Activated CD4-positive, CD25-positive, alpha-beta regulatory T cell (primary cell): ENCODE data around the gene CMTM2.
"Not testable (repeated sequence)": the region's sequence is repeated elsewhere in the genome, so short reads cannot be mapped to it uniquely, and the experiment has no call there.

ENCODE experiments used
- DNase-seq, 4 experiments: peaks; one replicate each; lab custom pipeline; 2025; lab: John Stamatoyannopoulos, UW

CMTM2 gene

DNA sequence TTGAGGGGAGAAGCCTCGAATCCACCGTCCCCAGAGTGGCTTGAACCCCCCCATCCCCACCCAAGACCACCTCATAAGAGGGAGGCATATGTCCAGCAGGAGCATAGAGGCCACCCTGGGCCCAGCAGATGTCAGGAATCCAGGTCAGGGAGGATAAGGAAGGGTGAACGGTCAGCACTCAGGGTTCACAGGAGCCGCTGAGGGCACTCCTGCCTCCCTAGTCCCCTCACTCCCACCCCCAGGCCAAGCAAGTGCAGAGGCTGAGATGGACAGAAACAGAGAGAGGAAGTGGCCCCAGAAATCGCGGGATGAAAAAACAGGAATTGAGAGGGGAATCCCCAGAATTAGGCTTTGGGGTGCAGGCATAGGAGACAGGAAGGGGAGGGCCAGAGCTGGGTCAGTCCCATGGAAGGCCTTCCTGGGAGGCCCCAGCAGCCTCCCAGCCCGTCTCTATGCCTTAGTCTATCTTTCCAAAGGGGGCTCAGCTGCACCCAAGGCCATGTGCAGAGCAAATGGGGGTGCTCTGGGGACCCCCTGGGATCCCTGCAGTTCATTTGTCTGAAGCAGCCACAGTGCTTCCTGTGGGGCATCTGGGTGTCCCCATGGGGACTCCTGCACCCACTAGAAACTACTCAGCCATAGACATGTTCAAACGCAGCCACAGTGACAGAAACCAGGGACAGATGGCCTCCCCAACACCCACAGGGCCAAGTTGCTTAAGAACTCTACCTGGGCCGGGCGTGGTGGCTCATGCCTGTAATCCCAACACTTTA is 26.9 kb downstream of the CMTM2 start:
- no peak for DNase-seq

DNA sequence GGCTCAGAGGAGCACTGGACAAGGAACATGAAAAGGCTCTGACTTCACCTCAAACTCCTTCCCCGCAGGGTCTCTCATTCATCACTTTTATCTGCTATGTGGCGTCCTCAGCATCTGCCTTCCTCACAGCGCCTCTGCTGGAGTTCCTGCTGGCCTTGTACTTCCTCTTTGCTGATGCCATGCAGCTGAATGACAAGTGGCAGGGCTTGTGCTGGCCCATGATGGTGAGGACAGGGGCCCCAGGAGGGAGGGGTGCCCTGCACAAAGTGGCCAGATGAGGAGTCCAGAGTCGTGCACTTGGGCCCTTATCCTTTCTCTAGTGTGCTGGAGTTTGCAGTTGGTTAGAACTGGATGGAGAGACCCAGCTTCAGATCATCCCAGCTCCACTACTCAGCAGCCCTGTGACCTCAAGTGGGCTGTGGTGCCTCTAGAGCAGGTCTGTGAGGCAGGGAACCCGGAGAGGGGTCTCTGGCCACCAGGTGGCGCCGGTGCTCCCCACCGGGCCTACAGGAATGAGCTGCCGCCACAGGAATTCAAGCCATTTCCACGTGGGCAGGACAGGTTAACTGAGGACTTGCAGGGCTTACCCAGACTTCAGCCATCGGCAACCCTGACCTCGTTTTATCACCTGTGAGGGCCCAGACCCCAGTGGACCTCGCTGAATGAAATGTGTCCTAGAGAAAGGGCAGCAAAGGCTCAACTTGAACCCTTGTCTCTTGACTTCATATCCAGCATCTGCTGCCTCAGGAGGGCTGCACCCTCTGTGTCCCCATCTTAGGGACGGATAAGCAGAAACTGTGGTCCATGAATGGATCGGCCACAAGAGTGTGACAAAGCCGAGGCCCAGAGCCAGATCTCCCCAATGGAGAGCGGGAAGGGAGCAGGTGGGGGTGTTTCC is 29.2 kb downstream of the CMTM2 start:
- DNase-seq = peak; percentile 68 to 78 (median 76)

- no peak for DNase-seq
These were observed 29.9 kb downstream of the CMTM2 start for GRCh38 chr16:66609139-66609510.

- DNase-seq = no peak
These were observed 31.0 kb downstream of the CMTM2 start for GRCh38 chr16:66610111-66610820.

DNA sequence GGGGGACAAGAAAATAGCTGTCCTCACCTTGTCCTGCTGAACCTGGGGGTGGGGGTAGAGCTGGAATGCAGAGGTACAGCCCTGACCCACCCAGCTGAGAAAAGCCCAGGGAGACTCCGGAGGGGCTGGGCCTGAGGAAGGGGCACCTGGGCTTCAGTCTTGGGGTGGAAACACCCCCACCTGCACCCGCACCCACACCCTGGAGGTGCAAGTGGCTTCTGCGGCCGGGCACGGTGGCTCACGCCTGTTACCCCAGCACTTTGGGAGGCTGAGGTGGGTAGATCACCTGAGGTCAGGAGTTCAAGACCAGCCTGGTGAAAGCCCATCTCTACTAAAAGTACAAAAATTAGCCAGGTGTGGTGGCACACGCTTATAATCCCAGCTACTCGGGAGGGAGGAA is 32.6 kb downstream of the CMTM2 start:
- DNase-seq = not testable (repeated sequence)

- DNase-seq = no peak
These were observed 33.2 kb downstream of the CMTM2 start for GRCh38 chr16:66612422-66612821.

GRCh38 chr16:66614161-66614802 is 35.0 kb downstream of the CMTM2 start:
- no peak for DNase-seq

- DNase-seq = no peak
These were observed 36.9 kb downstream of the CMTM2 start for GRCh38 chr16:66616169-66616568.

DNA sequence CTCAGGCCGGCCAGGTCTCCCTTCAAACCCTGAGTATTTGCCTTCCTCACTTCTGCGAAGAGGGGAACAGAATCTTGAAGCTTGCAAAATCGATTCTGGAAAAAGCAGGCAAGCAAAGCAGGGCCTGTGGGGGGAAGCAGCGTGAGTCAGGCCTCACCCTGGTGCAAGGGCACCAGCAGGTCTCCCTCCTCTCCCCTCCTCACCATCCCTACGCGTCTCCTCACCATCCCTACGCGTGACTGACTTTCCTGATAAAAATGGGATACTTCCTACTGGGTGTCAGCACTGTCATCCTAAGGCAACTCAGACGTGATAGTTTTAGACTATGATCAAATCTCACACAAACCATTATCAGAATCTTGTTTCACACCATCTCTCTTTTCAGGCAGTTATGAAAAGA is 37.3 kb downstream of the CMTM2 start:
- DNase-seq = no peak

DNA sequence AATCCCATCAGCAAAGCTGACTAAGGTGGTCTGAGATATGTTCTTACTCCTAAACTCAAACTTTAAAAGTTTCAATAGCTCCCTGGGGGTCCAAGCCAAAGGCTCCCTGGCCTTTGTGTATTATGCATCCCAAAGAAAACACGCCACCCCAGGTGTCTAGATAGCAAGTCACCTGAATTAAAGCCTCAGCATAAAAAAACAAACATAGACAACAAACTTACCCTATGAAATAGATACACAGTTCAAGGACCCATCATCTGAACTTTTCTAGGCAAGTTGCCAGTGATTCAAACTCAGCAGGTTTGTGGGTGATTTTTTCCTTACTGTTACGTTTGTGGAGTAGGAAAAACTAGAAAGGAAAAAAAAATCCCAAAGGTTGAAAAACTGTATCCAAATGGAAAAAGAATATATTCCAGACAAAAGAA is 37.8 kb downstream of the CMTM2 start:
- no peak for DNase-seq

GRCh38 chr16:66617728-66618127 is 38.5 kb downstream of the CMTM2 start:
- no peak for DNase-seq

DNA sequence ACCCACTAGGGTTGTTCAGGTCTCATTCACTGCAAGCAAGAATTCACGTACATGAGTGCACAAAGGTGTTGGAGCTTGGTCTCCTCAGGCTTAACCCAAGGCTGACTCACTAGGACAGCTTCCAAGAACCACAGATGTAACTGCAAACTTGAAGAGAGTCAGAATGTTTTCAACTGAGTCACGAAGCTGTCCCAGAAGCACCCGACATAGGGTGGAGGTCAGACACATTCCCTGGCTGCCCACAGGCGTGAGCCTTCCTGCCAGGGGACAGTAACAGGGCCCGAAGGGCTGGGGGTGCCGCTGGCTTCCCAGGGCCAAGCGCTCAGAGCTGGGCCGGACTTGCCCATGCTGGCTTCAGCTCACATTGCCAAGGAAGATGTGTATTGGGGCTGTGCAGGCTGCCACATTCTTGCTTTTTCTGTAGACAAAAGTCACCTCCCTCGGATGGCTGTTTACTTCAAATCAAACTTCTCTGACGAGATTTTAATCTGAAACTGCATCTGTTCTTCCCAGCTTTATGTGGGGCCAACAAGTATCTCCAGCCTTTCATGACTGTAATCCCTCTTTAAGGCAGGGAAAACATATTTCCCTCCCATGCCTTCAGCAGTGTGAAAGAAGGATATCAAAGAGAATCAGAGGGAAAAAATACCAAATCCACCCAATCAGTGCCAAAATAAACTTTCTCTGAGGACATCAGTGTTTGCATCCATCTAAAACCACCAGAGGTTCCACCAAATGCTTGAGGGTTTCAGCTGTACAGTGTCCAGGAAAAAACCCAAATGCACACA is 39.5 kb downstream of the CMTM2 start:
- DNase-seq = no peak

DNA sequence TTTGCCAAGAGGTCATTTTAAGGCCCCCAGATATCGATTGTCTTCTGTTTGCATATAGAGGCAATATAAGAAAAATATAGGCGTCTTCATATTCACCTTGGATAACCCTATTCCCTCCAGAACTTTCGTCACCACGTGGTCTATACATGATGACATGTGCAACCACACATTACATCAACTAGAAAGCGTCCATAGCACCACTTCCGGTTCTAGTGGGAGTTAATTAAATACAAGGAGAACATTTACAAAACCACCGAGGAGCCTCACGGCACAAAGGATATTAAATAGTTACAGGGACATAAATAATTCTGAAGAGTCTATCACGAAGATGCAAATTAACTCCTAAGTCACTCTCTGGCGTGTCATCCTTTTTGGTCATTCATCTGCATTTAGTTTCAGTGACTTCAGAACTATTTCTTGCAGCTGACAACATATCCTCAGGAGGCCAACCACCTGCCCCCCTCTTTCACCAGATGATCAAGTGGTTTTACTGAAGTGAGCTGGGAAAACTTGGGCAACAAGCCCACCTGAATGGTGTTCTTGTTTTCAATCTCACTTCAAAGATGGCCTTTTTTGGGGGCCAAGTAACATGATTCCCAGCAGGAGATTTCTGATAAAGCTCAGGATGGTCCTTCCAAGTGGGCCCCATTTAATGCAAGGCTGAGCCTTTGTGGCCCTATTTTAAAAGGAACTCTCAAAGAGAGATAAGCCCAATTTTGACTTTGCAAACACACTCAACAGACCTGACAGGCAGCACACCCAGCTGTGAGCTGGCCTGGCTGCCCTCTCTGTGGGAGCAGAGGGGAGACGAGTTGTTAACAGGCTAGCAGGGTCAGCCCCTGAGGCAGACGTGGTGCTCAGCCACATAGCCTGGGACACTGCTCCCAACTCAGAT is 40.5 kb downstream of the CMTM2 start:
- DNase-seq = no peak

DNA sequence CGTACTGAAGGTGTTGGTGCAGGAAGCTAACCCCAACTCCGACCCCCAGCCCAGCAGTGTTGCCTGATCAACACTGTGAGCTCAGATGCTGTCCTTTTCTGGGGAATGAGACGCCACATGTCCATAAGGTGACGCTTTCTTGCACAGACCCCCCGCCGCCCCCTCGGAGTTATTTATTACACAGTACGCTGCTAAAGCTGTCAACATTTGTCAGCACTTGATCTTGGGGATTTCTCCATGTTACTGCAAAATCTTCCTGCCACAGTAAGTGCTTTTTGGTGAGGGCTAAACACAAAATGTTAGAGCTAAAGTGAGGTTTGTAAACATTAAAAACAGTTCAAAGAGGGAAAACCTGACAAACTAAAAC is 41.1 kb downstream of the CMTM2 start:
- DNase-seq = no peak

DNA sequence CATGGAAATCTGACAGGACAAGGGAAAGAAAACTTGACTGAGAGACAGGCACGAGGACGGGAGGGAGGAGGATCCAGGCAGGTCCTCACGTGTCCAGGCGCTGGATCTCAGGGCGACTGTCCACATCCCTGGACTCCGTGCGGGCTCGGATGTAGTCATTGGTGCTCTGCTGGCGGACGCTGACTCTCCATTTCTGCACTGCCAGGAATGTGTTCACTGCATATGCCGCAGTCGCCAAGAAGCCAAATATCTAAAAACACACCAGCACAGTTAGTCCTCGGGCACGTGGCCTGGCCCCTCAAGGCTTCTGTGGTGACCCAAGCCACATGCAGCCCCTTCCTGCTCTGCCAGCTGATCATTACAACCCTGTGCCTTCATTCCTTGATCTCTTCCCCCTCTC is 42.7 kb downstream of the CMTM2 start:
- DNase-seq = no peak

DNA sequence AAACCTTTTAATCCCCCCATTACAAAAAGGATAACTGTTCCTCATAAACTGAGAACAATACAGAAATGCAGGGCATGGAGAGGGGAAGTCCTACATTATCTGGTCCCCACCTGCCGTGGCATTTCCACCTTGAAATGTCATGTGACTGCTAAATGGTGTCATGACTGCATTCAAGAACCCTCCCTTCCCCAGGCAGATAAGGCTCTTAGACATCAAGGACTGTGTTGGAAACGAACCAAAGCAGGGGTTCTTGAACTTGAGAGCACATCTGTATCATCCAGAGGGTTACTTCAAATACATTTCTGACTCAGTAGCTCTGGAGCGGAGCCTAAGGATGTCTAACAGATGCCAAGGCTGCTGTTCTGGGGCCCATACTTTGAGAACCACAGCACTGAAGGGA is 43.6 kb downstream of the CMTM2 start:
- DNase-seq = no peak

GRCh38 chr16:66623755-66624154 is 44.5 kb downstream of the CMTM2 start:
- DNase-seq = no peak

DNA sequence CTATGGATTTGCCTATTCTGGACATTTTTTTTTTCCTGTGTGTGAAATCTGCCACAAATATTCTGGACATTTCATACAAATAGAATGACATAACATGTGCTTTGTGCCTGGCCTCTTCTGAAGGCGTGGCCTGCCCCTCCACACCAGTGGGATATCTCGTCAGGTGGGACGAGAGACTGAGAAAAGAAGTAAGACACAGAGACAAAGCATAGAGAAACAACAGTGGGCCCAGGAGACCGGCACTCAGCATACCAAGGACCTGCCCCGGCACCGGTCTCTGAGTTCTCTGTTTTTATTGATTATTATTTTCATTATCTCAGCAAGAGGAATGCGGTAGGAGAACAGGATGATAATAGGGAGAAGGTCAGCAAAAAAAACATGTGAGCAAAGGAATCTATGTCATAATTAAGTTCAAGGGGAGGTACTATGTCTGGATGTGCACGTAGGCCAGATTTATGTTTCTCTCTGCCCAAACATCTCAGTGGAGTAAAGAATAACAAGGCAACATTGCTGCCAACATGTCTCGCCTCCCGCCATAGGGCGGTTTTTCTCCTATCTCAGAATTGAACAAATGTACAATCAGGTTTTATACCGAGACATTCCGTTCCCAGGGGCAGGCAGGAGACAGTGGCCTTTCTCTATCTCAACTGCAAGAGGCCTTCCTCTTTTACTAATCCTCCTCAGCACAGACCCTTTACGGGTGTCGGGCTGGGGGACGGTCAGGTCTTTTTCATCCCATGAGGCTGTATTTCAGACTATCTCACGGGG is 48.5 kb downstream of the CMTM2 start:
- not testable (repeated sequence) for DNase-seq

GRCh38 chr16:66629856-66630255 is 50.6 kb downstream of the CMTM2 start:
- no peak for DNase-seq
